Measurements from ENCODE around the gene CLOCK.

Gene CLOCK

GRCh38 chr4:55442541-55442940, 104.2 kb downstream of the CLOCK start:
- H4K8ac ChIP-seq (ENCODE audit: low read depth, low read length) = no peak overlapping the region
- no peak overlapping the region for H3K9ac ChIP-seq (ENCODE audit: low read depth, low read length, poor library complexity)
- DNase-seq (ENCODE audit: low spot score) = no peak
- no peak overlapping the region for H2BK120ac ChIP-seq (ENCODE audit: low read depth, low read length)
- H3K79me1 ChIP-seq (ENCODE audit: low read depth, low read length) = no peaks in the 10 kb centered on the region
- no peak overlapping the region for H2BK15ac ChIP-seq (ENCODE audit: low read length)
- H2BK12ac ChIP-seq (ENCODE audit: low read length) = no peak overlapping the region
- peaks cover 8 to 97% of the 10 kb centered on the region in 2 donors for H3K36me3 ChIP-seq (replicated peaks in 1 of 2; ENCODE audit: control insufficient read depth in 2 of 2, insufficient read depth in 2 of 2, low read length in 2 of 2)
- H3K14ac ChIP-seq (ENCODE audit: low read length) = no peak overlapping the region
- no CpG with 5 or more reads among the region's 1 CpG for WGBS, 2 donors (ENCODE audit: extremely low coverage in 2 of 2, insufficient read length in 2 of 2, insufficient replicate concordance in 1 of 2)
- H3K9me3 ChIP-seq (replicated peaks in 1 of 2; ENCODE audit: control insufficient read depth in 2 of 2, insufficient read depth in 1 of 2, low read depth in 1 of 2, low read length in 2 of 2) = no peaks in the 10 kb centered on the region
- no peak overlapping the region for H2BK5ac ChIP-seq (ENCODE audit: low read length)
- H2AFZ ChIP-seq (ENCODE audit: low read length) = no peak overlapping the region
- no peak overlapping the region for H3K4ac ChIP-seq (ENCODE audit: low read length)
- no peak overlapping the region for H3K4me2 ChIP-seq (ENCODE audit: insufficient read depth, low read length, poor library complexity, severe bottlenecking)
- H3K27ac ChIP-seq (replicated peaks; ENCODE audit: low read length) = no peak overlapping the region
- no peak overlapping the region for H3K4me3 ChIP-seq (ENCODE audit: low read length in 2 of 2)
- no peak overlapping the region for H3K18ac ChIP-seq (ENCODE audit: low read length)
- no peak overlapping the region for H2AK5ac ChIP-seq (ENCODE audit: low read depth, low read length)
- H3K27me3 ChIP-seq (ENCODE audit: control insufficient read depth in 3 of 3, insufficient read depth in 3 of 3, low read depth in 1 of 3, low read length in 3 of 3) = no peaks in the 10 kb centered on the region
- no peak overlapping the region for H4K91ac ChIP-seq (ENCODE audit: low read depth, low read length, poor library complexity)
- no peak overlapping the region for H3K23ac ChIP-seq (ENCODE audit: low read depth, low read length, poor library complexity)
- no peaks in the 10 kb centered on the region for H3K4me1 ChIP-seq (ENCODE audit: control insufficient read depth in 2 of 2, insufficient read depth in 1 of 2, low read depth in 1 of 2, low read length in 2 of 2)

DNA sequence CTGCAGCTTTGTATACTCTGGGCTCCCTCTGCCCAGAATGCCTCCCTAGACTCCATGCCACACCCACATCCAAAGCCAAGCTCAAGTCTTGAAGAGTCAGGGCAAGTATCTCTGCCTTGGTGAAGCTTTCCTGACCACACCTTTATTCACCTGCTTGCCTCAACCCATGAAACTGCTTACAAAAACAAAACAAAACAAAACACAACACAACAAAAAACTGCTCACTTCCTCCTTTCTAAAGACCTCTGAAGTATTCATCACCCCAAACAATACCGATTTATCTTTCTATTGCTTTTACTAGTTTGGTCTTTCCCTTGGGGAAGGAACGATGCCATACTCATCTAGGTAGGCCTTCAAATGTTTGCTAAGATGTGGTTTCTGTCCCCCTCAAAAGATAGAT, 105.9 kb downstream of the CLOCK start:
- 100% methylated on average over 1 of the region's 2 CpGs; no CpG with 5 or more reads in 1 of the 2 donors for WGBS, 2 donors (ENCODE audit: extremely low coverage in 2 of 2, insufficient read length in 2 of 2, insufficient replicate concordance in 1 of 2)
- Histone ChIP-seq H3K4ac (ENCODE audit: low read length) (no peak overlapping the region), H2BK12ac (ENCODE audit: low read length) (no peak overlapping the region), H4K8ac (ENCODE audit: low read depth, low read length) (no peak overlapping the region), H2BK15ac (ENCODE audit: low read length) (no peak overlapping the region), H3K18ac (ENCODE audit: low read length) (no peak overlapping the region), H3K27ac (replicated peaks; ENCODE audit: low read length) (no peak overlapping the region), H3K79me1 (ENCODE audit: low read depth, low read length) (no peaks in the 10 kb centered on the region), H3K27me3 (ENCODE audit: control insufficient read depth in 3 of 3, insufficient read depth in 3 of 3, low read depth in 1 of 3, low read length in 3 of 3) (no peaks in the 10 kb centered on the region), H2AFZ (ENCODE audit: low read length) (no peak overlapping the region), H3K36me3 (replicated peaks in 1 of 2; ENCODE audit: control insufficient read depth in 2 of 2, insufficient read depth in 2 of 2, low read length in 2 of 2) (peaks cover 8 to 98% of the 10 kb centered on the region in 2 donors), H3K23ac (ENCODE audit: low read depth, low read length, poor library complexity) (no peak overlapping the region), H3K4me1 (ENCODE audit: control insufficient read depth in 2 of 2, insufficient read depth in 1 of 2, low read depth in 1 of 2, low read length in 2 of 2) (no peaks in the 10 kb centered on the region), H3K9me3 (replicated peaks in 1 of 2; ENCODE audit: control insufficient read depth in 2 of 2, insufficient read depth in 1 of 2, low read depth in 1 of 2, low read length in 2 of 2) (no peaks in the 10 kb centered on the region), H2AK5ac (ENCODE audit: low read depth, low read length) (no peak overlapping the region), H2BK120ac (ENCODE audit: low read depth, low read length) (no peak overlapping the region), H3K14ac (ENCODE audit: low read length) (no peak overlapping the region), H4K91ac (ENCODE audit: low read depth, low read length, poor library complexity) (no peak overlapping the region), H3K9ac (ENCODE audit: low read depth, low read length, poor library complexity) (no peak overlapping the region), H3K4me2 (ENCODE audit: insufficient read depth, low read length, poor library complexity, severe bottlenecking) (no peak overlapping the region), H3K4me3 (ENCODE audit: low read length in 2 of 2) (no peak overlapping the region), H2BK5ac (ENCODE audit: low read length) (no peak overlapping the region)
- DNase-seq (ENCODE audit: low spot score) = no peak

- no peak for DNase-seq (ENCODE audit: low spot score)
- Histone ChIP-seq H2BK15ac (ENCODE audit: low read length) (no peak overlapping the region), H2BK12ac (ENCODE audit: low read length) (no peak overlapping the region), H3K27ac (replicated peaks; ENCODE audit: low read length) (no peak overlapping the region), H2AFZ (ENCODE audit: low read length) (no peak overlapping the region), H3K36me3 (replicated peaks in 1 of 2; ENCODE audit: control insufficient read depth in 2 of 2, insufficient read depth in 2 of 2, low read length in 2 of 2) (peaks cover 10 to 100% of the 10 kb centered on the region in 2 donors), H2BK5ac (ENCODE audit: low read length) (no peak overlapping the region), H3K79me1 (ENCODE audit: low read depth, low read length) (no peaks in the 10 kb centered on the region), H4K8ac (ENCODE audit: low read depth, low read length) (no peak overlapping the region), H3K4me3 (ENCODE audit: low read length in 2 of 2) (no peak overlapping the region), H3K18ac (ENCODE audit: low read length) (no peak overlapping the region), H3K4ac (ENCODE audit: low read length) (no peak overlapping the region), H3K9me3 (replicated peaks in 1 of 2; ENCODE audit: control insufficient read depth in 2 of 2, insufficient read depth in 1 of 2, low read depth in 1 of 2, low read length in 2 of 2) (no peaks in the 10 kb centered on the region), H3K14ac (ENCODE audit: low read length) (no peak overlapping the region), H3K23ac (ENCODE audit: low read depth, low read length, poor library complexity) (no peak overlapping the region), H3K27me3 (ENCODE audit: control insufficient read depth in 3 of 3, insufficient read depth in 3 of 3, low read depth in 1 of 3, low read length in 3 of 3) (no peaks in the 10 kb centered on the region), H4K91ac (ENCODE audit: low read depth, low read length, poor library complexity) (no peak overlapping the region), H2AK5ac (ENCODE audit: low read depth, low read length) (no peak overlapping the region), H3K4me1 (ENCODE audit: control insufficient read depth in 2 of 2, insufficient read depth in 1 of 2, low read depth in 1 of 2, low read length in 2 of 2) (no peaks in the 10 kb centered on the region), H2BK120ac (ENCODE audit: low read depth, low read length) (no peak overlapping the region), H3K9ac (ENCODE audit: low read depth, low read length, poor library complexity) (no peak overlapping the region), H3K4me2 (ENCODE audit: insufficient read depth, low read length, poor library complexity, severe bottlenecking) (no peak overlapping the region)
Measured at GRCh38 chr4:55439023-55439422, 107.7 kb downstream of the CLOCK start.

DNA sequence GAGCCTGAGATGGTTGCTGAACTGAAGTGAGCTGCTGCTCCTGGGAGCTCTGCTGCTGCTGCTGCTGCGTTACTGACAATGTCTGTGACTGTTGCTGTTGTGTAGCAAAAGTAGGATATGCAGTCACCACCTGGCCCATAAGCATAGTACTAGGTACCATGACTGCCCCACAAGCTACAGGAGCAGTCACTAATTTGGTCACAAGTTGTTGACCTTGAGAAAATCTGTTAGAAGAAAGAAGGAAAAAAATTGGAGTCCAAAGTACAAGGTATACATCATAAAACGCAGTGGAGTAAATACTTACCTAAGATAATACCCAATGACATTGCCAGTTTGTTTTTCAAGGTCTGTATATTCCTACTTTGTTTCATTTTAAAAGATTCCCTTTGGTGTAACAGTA, 108.4 kb downstream of the CLOCK start:
- Histone ChIP-seq H3K23ac (ENCODE audit: low read depth, low read length, poor library complexity) (no peak overlapping the region), H3K9me3 (replicated peaks in 1 of 2; ENCODE audit: control insufficient read depth in 2 of 2, insufficient read depth in 1 of 2, low read depth in 1 of 2, low read length in 2 of 2) (no peaks in the 10 kb centered on the region), H3K4me3 (ENCODE audit: low read length in 2 of 2) (no peak overlapping the region), H3K4me1 (ENCODE audit: control insufficient read depth in 2 of 2, insufficient read depth in 1 of 2, low read depth in 1 of 2, low read length in 2 of 2) (no peaks in the 10 kb centered on the region), H3K4me2 (ENCODE audit: insufficient read depth, low read length, poor library complexity, severe bottlenecking) (no peak overlapping the region), H4K8ac (ENCODE audit: low read depth, low read length) (no peak overlapping the region), H2AK5ac (ENCODE audit: low read depth, low read length) (no peak overlapping the region), H3K27ac (replicated peaks; ENCODE audit: low read length) (no peak overlapping the region), H2BK15ac (ENCODE audit: low read length) (no peak overlapping the region), H3K27me3 (ENCODE audit: control insufficient read depth in 3 of 3, insufficient read depth in 3 of 3, low read depth in 1 of 3, low read length in 3 of 3) (no peaks in the 10 kb centered on the region), H3K18ac (ENCODE audit: low read length) (no peak overlapping the region), H4K91ac (ENCODE audit: low read depth, low read length, poor library complexity) (no peak overlapping the region), H2BK5ac (ENCODE audit: low read length) (no peak overlapping the region), H3K4ac (ENCODE audit: low read length) (no peak overlapping the region), H3K9ac (ENCODE audit: low read depth, low read length, poor library complexity) (no peak overlapping the region), H3K36me3 (replicated peaks in 1 of 2; ENCODE audit: control insufficient read depth in 2 of 2, insufficient read depth in 2 of 2, low read length in 2 of 2) (peaks cover 9 to 100% of the 10 kb centered on the region in 2 donors), H3K14ac (ENCODE audit: low read length) (no peak overlapping the region), H3K79me1 (ENCODE audit: low read depth, low read length) (no peaks in the 10 kb centered on the region), H2AFZ (ENCODE audit: low read length) (no peak overlapping the region), H2BK12ac (ENCODE audit: low read length) (no peak overlapping the region), H2BK120ac (ENCODE audit: low read depth, low read length) (no peak overlapping the region)
- no peak for DNase-seq (ENCODE audit: low spot score)
- no CpG with 5 or more reads among the region's 2 CpGs for WGBS, 2 donors (ENCODE audit: extremely low coverage in 2 of 2, insufficient read length in 2 of 2, insufficient replicate concordance in 1 of 2)
